ENCODE results near the gene C11orf52. TPM values are rescaled to one million over a fixed set of nuclear protein-coding genes. Genes with fewer than 3 reads are reported as not detected.
A peak's percentile ranks its signal among the peaks of the same experiment; 100 is the strongest.

C11orf52 gene
- total RNA-seq, 1 donor from 2014 or later = 0.26 TPM

DNA sequence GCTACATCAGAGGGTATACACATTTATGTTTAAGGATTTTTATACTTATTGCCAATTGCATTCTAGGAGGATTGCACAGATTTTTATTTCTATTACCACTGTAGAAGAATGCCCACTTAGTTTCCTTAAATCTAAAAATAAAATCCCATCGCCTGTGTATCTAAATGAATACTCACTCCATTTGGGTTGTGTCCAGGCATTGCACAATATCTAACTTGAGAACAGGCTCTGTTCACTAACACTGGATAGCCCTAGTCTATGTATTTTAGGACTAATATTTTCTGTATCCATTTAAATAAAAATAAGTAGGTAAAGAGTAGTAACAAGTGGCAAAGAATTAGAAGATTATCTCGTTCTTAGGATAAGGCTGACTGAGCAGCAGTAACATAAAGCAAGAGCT, 4.1 kb downstream of the C11orf52 start:
- no peaks in the 10 kb centered on the region for H3K36me3 ChIP-seq (ENCODE audit: control insufficient read depth, insufficient read depth, low read length)
- FAIRE-seq = no peak
- no peak overlapping the region for H3K4me3 ChIP-seq (ENCODE audit: low read depth, low read length)
- H3K27me3 ChIP-seq (ENCODE audit: control insufficient read depth, insufficient read depth, low read length) = no peaks in the 10 kb centered on the region
- DNase-seq (ENCODE audit: low read depth) = peak; percentile 78
- no peak for TF ChIP-seq CTCF (IDR thresholded peaks at IDR 0.05; ENCODE audit: insufficient read depth, low read length, severe bottlenecking)

DNA sequence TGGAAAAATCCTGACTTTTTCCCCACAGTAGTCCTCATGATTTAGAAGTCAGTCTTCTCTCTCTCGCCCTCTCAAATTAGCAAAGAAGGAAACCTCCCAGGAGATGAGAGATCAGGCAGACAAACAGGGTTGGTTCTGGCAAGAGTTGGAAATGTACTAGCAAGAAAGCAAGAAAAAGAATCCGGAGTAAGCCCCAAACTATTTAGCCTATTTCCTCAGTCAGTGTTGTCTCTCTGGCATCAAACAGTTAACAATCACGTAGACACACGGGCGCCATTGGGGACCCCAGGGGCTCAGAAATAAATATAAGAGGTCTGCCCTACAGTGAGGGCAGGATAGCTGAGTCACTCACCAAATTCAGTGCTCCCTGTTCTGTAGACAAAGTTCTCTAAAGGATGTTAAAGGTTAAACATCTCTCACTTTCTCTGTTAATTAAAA, 4.7 kb downstream of the C11orf52 start:
- no peak for FAIRE-seq
- no peaks in the 10 kb centered on the region for H3K27me3 ChIP-seq (ENCODE audit: control insufficient read depth, insufficient read depth, low read length)
- no peak for DNase-seq (ENCODE audit: low read depth)
- no peak for TF ChIP-seq CTCF (IDR thresholded peaks at IDR 0.05; ENCODE audit: insufficient read depth, low read length, severe bottlenecking)
- H3K36me3 ChIP-seq (ENCODE audit: control insufficient read depth, insufficient read depth, low read length) = no peaks in the 10 kb centered on the region
- H3K4me3 ChIP-seq (ENCODE audit: low read depth, low read length) = no peak overlapping the region

DNA sequence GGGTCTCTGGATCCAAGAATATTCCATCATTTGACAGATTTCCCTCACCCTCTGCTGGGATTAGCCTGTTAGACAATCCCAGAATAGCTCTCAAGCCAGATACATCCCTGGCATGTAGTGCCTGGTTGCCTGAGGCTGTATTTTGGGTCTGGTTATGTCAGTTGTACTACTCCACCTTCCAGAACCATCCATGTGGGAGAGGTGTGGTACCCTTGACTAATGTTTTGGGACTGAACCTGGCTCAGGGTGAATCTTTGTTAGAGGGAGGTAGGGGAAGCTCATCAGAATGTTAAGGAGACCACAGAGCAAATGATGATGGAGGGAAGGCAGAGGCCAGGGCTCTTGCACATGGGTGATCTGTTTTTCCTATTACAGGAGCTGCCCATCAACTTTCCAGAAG, 5.2 kb downstream of the C11orf52 start:
- no peak for DNase-seq (ENCODE audit: low read depth)
- FAIRE-seq = no peak
- H3K4me3 ChIP-seq (ENCODE audit: low read depth, low read length) = no peak overlapping the region
- no peaks in the 10 kb centered on the region for H3K36me3 ChIP-seq (ENCODE audit: control insufficient read depth, insufficient read depth, low read length)
- no peaks in the 10 kb centered on the region for H3K27me3 ChIP-seq (ENCODE audit: control insufficient read depth, insufficient read depth, low read length)
- TF ChIP-seq CTCF (IDR thresholded peaks at IDR 0.05; ENCODE audit: insufficient read depth, low read length, severe bottlenecking) = no peak

- TF ChIP-seq CTCF (IDR thresholded peaks at IDR 0.05; ENCODE audit: insufficient read depth, low read length, severe bottlenecking) = no peak
- no peaks in the 10 kb centered on the region for H3K27me3 ChIP-seq (ENCODE audit: control insufficient read depth, insufficient read depth, low read length)
- H3K4me3 ChIP-seq (ENCODE audit: low read depth, low read length) = no peak overlapping the region
- H3K36me3 ChIP-seq (ENCODE audit: control insufficient read depth, insufficient read depth, low read length) = no peaks in the 10 kb centered on the region
- DNase-seq (ENCODE audit: low read depth) (no peak), FAIRE-seq (no peak)
Observed at GRCh38 chr11:111925953-111926352, 7.2 kb downstream of the C11orf52 start.

- FAIRE-seq = no peak
Observed at GRCh38 chr11:111926505-111927391, 8.0 kb downstream of the C11orf52 start.

More at GRCh38 chr11:111926505-111927391, 8.0 kb downstream of the C11orf52 start:
- TF ChIP-seq CTCF (IDR thresholded peaks at IDR 0.05; ENCODE audit: insufficient read depth, low read length, severe bottlenecking) = peak; percentile 6
- Histone ChIP-seq H3K27me3 (ENCODE audit: control insufficient read depth, insufficient read depth, low read length) (no peaks in the 10 kb centered on the region), H3K36me3 (ENCODE audit: control insufficient read depth, insufficient read depth, low read length) (no peaks in the 10 kb centered on the region), H3K4me3 (ENCODE audit: low read depth, low read length) (peak overlapping the region; percentile 34)
- DNase-seq (ENCODE audit: low read depth) = peak; percentile 91

Measured in bronchial epithelial cell (primary cell).